SK-N-SH treated with all-trans-retinoic acid at 6 μM for 48 hours (cell line): ENCODE measurements around the gene UBE4B.

Experiments used
- ATAC-seq: fragments of 200-7000 bp; cut with Tn5 transposase; 3 replicates; pipeline ENCODE4 v1.9.1; 2020; ENCODE audit warnings: mild to moderate bottlenecking, moderate library complexity
- ARNTL ChIP-seq: fragments of 450-650 bp; formaldehyde crosslinking; IDR thresholded peaks from 2 replicates; pipeline ENCODE4 v1.5.0; 2020; ENCODE audit warnings: low read depth, mild to moderate bottlenecking, moderate library complexity, borderline replicate concordance
- BACH2 ChIP-seq: fragments of 250-450 bp; sonication (Bioruptor Pico); IDR thresholded peaks from 2 replicates; pipeline ENCODE4 v1.9.0; 2021; ENCODE audit warnings: mild to moderate bottlenecking, borderline replicate concordance
- CSDC2 ChIP-seq: fragments of 250-450 bp; sonication (Bioruptor Pico); IDR thresholded peaks from 2 replicates; pipeline ENCODE4 v1.5.0; 2020; ENCODE audit warnings: mild to moderate bottlenecking, moderate library complexity
- GLIS3 ChIP-seq: fragments of 250-450 bp; sonication (Bioruptor Pico); IDR thresholded peaks from 2 replicates; pipeline ENCODE4 v1.5.0; 2020; ENCODE audit warnings: mild to moderate bottlenecking, moderate library complexity
- ISL1 ChIP-seq: fragments of 250-450 bp; sonication (Bioruptor Pico); IDR thresholded peaks from 2 replicates; pipeline ENCODE4 v2.1.2; 2022; ENCODE audit warnings: mild to moderate bottlenecking, moderate library complexity
- OSR1 ChIP-seq: fragments of 250-450 bp; sonication (Bioruptor Pico); IDR thresholded peaks from 2 replicates; pipeline ENCODE4 v1.8.0; 2022; ENCODE audit warnings: moderate library complexity, mild to moderate bottlenecking, inconsistent platforms
- RARB ChIP-seq: fragments of 250-450 bp; sonication (Bioruptor Pico); IDR thresholded peaks from 2 replicates; pipeline ENCODE4 v1.8.0; 2021; ENCODE audit warnings: mild to moderate bottlenecking, moderate library complexity
- SNAI2 ChIP-seq: fragments of 250-450 bp; sonication (Bioruptor Pico); IDR thresholded peaks from 2 replicates; pipeline ENCODE4 v1.5.0; 2020; ENCODE audit warnings: mild to moderate bottlenecking, moderate library complexity
- TCF4 ChIP-seq: fragments of 250-450 bp; sonication (Bioruptor Pico); IDR thresholded peaks from 2 replicates; pipeline ENCODE4 v1.8.0; 2021; ENCODE audit warnings: mild to moderate bottlenecking, moderate library complexity, borderline replicate concordance
- TOX ChIP-seq: fragments of 250-450 bp; sonication (Bioruptor Pico); IDR thresholded peaks from 2 replicates; pipeline ENCODE4 v1.8.0; 2021; ENCODE audit warnings: mild to moderate bottlenecking, moderate library complexity, borderline replicate concordance
- ZC3H10 ChIP-seq: fragments of 250-450 bp; sonication (Bioruptor Pico); IDR thresholded peaks from 2 replicates; pipeline ENCODE4 v1.5.1; 2021; ENCODE audit warnings: mild to moderate bottlenecking, moderate library complexity
- ZFP3 ChIP-seq: fragments of 250-450 bp; sonication (Bioruptor Pico); IDR thresholded peaks from 2 replicates; pipeline ENCODE4 v1.5.0; 2020; ENCODE audit warnings: mild to moderate bottlenecking, moderate library complexity
- ZFP30 ChIP-seq: fragments of 450-650 bp; formaldehyde crosslinking; IDR thresholded peaks from 2 replicates; pipeline ENCODE4 v1.5.0; 2022; ENCODE audit warnings: mild to moderate bottlenecking, moderate library complexity
- ZNF70 ChIP-seq: fragments of 450-650 bp; formaldehyde crosslinking; IDR thresholded peaks from 2 replicates; pipeline ENCODE4 v1.5.0; 2020; ENCODE audit warnings: mild to moderate bottlenecking, moderate library complexity
- TF ChIP-seq, protein P1 (sequence below): fragments of 250-450 bp; sonication (Bioruptor Pico); IDR thresholded peaks from 2 replicates; pipeline ENCODE4 v1.5.0; 2020; ENCODE audit warnings: mild to moderate bottlenecking, moderate library complexity
- TF ChIP-seq, protein P2 (sequence below): fragments of 250-450 bp; sonication (Bioruptor Pico); IDR thresholded peaks from 2 replicates; pipeline ENCODE4 v1.8.0; 2020; ENCODE audit warnings: mild to moderate bottlenecking, moderate library complexity, borderline replicate concordance
- TF ChIP-seq, protein P3 (sequence below): fragments of 250-450 bp; sonication (Bioruptor Pico); IDR thresholded peaks from 2 replicates; pipeline ENCODE4 v1.5.1; 2021; ENCODE audit warnings: mild to moderate bottlenecking, moderate library complexity
- TF ChIP-seq, protein P4 (sequence below): fragments of 250-450 bp; sonication (Bioruptor Pico); IDR thresholded peaks from 2 replicates; pipeline ENCODE4 v1.5.1; 2020; ENCODE audit warnings: low read depth, mild to moderate bottlenecking, moderate library complexity

The UBE4B gene

DNA sequence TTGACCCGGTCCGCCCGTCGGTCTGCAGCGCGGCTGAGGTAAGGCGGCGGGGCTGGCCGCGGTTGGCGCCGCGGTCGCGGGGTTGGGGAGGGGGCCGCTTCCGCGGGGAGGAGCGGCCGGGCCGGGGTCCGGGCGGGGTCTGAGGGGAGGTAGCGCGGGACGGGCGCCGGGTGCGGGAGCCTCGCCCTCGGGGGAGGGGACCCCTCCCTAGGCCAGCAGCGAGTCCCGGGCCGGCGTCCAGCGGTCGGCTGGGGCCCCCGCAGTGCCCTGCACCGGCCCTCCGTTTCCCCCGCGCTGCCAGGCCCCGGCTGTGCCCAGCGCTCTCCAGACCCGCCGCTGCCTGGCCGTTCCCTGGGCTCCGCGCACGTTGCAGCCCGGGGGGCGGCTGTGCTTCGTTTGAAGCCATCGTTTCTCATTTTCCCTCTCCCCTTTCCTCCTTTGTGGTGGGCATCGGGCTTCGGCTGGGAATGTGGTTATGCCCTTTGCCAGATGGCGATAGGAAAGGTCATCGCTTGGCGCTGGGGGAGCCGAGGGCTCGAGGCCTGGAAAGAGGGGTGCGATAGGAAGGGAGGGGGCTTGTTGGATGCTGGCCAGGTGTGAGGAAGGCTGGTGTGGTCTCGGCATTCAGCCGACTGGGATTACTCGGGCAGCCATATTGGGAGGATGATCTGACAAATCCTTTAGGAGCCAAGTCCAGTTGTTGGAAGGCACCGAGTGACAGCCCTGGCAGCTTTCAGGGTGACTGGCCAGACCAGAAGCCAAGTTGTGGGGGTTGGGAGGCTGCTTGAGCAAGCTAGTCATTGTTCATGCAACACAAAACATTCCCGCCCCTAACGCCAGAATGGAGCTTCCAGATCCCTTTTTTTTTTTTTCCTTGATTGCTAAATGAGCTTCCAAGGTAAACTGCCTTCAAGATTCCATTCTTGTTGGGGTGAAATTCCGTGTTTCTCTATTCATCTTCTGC is 178.4 kb downstream of the UBE4B start:
- peak; percentile 11 for ATAC-seq
- no peak for TF ChIP-seq BACH2 (CRISPR knock-in tag)
- TF ChIP-seq RARB (CRISPR knock-in tag), result no peak
- TF ChIP-seq TCF4, result no peak
- TF ChIP-seq, protein P1, sequence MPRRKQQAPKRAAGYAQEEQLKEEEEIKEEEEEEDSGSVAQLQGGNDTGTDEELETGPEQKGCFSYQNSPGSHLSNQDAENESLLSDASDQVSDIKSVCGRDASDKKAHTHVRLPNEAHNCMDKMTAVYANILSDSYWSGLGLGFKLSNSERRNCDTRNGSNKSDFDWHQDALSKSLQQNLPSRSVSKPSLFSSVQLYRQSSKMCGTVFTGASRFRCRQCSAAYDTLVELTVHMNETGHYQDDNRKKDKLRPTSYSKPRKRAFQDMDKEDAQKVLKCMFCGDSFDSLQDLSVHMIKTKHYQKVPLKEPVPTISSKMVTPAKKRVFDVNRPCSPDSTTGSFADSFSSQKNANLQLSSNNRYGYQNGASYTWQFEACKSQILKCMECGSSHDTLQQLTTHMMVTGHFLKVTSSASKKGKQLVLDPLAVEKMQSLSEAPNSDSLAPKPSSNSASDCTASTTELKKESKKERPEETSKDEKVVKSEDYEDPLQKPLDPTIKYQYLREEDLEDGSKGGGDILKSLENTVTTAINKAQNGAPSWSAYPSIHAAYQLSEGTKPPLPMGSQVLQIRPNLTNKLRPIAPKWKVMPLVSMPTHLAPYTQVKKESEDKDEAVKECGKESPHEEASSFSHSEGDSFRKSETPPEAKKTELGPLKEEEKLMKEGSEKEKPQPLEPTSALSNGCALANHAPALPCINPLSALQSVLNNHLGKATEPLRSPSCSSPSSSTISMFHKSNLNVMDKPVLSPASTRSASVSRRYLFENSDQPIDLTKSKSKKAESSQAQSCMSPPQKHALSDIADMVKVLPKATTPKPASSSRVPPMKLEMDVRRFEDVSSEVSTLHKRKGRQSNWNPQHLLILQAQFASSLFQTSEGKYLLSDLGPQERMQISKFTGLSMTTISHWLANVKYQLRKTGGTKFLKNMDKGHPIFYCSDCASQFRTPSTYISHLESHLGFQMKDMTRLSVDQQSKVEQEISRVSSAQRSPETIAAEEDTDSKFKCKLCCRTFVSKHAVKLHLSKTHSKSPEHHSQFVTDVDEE, result no peak
- TF ChIP-seq ZC3H10 (CRISPR knock-in tag), result no peak
- no peak for TF ChIP-seq ZNF70
- TF ChIP-seq, protein P2, sequence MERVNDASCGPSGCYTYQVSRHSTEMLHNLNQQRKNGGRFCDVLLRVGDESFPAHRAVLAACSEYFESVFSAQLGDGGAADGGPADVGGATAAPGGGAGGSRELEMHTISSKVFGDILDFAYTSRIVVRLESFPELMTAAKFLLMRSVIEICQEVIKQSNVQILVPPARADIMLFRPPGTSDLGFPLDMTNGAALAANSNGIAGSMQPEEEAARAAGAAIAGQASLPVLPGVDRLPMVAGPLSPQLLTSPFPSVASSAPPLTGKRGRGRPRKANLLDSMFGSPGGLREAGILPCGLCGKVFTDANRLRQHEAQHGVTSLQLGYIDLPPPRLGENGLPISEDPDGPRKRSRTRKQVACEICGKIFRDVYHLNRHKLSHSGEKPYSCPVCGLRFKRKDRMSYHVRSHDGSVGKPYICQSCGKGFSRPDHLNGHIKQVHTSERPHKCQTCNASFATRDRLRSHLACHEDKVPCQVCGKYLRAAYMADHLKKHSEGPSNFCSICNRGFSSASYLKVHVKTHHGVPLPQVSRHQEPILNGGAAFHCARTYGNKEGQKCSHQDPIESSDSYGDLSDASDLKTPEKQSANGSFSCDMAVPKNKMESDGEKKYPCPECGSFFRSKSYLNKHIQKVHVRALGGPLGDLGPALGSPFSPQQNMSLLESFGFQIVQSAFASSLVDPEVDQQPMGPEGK (CRISPR knock-in tag), result no peak
- TF ChIP-seq, protein P3, sequence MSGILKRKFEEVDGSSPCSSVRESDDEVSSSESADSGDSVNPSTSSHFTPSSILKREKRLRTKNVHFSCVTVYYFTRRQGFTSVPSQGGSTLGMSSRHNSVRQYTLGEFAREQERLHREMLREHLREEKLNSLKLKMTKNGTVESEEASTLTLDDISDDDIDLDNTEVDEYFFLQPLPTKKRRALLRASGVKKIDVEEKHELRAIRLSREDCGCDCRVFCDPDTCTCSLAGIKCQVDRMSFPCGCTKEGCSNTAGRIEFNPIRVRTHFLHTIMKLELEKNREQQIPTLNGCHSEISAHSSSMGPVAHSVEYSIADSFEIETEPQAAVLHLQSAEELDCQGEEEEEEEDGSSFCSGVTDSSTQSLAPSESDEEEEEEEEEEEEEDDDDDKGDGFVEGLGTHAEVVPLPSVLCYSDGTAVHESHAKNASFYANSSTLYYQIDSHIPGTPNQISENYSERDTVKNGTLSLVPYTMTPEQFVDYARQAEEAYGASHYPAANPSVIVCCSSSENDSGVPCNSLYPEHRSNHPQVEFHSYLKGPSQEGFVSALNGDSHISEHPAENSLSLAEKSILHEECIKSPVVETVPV (CRISPR knock-in tag), result no peak
- TF ChIP-seq ISL1 (CRISPR knock-in tag), result no peak
- no peak for TF ChIP-seq ZFP30
- TF ChIP-seq CSDC2 (CRISPR knock-in tag), result no peak
- no peak for TF ChIP-seq TOX (CRISPR knock-in tag)

DNA sequence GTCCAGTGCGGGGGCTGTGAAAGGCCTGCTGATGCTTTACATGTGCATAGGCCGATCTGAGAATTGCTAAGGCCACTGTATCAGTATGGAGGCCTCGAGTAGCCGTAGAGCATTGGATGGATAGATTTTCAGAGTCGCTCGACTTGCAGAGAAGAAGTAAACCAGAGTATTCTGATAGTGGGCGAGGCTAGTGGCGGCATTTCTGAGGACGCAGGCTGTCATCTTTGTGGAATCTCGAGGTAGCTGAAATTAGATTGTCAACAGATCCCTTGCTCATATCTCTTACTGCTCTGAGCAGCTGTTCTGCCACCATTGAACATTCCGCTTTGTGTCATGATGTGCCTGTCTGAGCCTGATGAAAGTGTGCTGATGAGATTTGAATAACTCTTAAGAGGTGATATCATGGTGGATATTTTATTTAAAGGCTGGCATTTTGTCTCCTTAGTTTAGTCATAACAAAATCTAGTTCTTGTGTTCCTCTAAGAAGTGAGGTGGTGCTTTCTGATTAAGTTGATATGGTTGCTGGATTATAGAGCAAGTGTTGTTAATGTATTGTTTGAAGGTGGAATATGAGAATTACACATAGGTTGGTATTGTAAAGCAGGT is 179.2 kb downstream of the UBE4B start:
- TF ChIP-seq ZFP3 (CRISPR knock-in tag) (no peak), TCF4 (no peak), SNAI2 (CRISPR knock-in tag) (no peak), CSDC2 (CRISPR knock-in tag) (no peak)
- TF ChIP-seq, protein P4, sequence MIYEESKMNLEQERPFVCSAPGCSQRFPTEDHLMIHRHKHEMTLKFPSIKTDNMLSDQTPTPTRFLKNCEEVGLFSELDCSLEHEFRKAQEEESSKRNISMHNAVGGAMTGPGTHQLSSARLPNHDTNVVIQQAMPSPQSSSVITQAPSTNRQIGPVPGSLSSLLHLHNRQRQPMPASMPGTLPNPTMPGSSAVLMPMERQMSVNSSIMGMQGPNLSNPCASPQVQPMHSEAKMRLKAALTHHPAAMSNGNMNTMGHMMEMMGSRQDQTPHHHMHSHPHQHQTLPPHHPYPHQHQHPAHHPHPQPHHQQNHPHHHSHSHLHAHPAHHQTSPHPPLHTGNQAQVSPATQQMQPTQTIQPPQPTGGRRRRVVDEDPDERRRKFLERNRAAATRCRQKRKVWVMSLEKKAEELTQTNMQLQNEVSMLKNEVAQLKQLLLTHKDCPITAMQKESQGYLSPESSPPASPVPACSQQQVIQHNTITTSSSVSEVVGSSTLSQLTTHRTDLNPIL (CRISPR knock-in tag), result no peak
- ATAC-seq, result peak; percentile 27

DNA sequence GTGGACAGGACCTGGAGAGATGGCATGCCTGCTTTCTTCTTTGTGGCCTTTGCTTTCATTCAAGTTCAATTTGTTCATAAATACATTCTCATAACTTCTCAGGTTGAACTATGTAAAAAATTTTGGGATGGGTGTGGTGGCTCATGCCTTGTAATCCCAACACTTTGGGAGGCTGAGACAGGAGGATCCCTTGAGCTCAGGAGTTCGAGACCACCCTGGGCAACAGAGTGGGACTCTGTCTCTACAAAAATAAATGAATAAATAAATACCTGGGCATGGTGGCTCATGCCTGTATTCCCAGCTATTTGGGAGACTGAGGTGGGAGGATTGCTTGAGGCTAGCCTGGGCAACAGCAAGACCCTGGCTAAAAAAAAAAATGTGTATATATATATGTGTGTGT is 179.7 kb downstream of the UBE4B start:
- no peak for ATAC-seq
- no peak for TF ChIP-seq ARNTL (CRISPR knock-in tag)
- no peak for TF ChIP-seq CSDC2 (CRISPR knock-in tag)
- TF ChIP-seq BACH2 (CRISPR knock-in tag), result no peak
- TF ChIP-seq ZNF70, result no peak
- TF ChIP-seq, protein P3 (CRISPR knock-in tag), result no peak
- TF ChIP-seq ZFP30, result no peak
- TF ChIP-seq GLIS3, result no peak
- no peak for TF ChIP-seq OSR1 (CRISPR knock-in tag)
- no peak for TF ChIP-seq ISL1 (CRISPR knock-in tag)
- TF ChIP-seq TOX (CRISPR knock-in tag), result no peak
